AG04450 (cell line): ENCODE data around the gene CCNY. TPM values are rescaled to one million over a fixed set of nuclear protein-coding genes. Genes with fewer than 3 reads are reported as not detected.
"Not testable (repeated sequence)": the region's sequence is repeated elsewhere in the genome, so short reads cannot be mapped to it uniquely, and the experiment has no call there.

Source experiments
- CTCF ChIA-PET: fragments of 300-600, 350-600 bp; formaldehyde crosslinking; extraction: SDS; loops from one replicate; lab custom pipeline; 2022; ENCODE audit warnings: antibody characterized with exemption, inconsistent platforms; lab: Charles Lee
- POLR2A ChIA-PET: fragments of 350-600 bp; formaldehyde crosslinking; extraction: SDS; loops from one replicate; lab custom pipeline; 2021; ENCODE audit warnings: antibody characterized with exemption, inconsistent platforms; lab: Yijun Ruan, JAX
- DNase-seq: peaks from one replicate; pipeline ENCODE4 v3.0.0-alpha.2; 2011; ENCODE audit warnings: low read depth, low spot score
- H3K27ac ChIP-seq: one replicate; pipeline ENCODE4 v1.5.1; 2012; ENCODE audit warnings: low read depth, low read length, control low read depth
- H3K27me3 ChIP-seq: one replicate; pipeline ENCODE4 v1.6.0; 2012; ENCODE audit warnings: low read length; ENCODE audit not compliant: control insufficient read depth, insufficient read depth
- H3K4me3 ChIP-seq: 2 replicates; pipeline ENCODE4 v1.5.1; 2011; ENCODE audit warnings: mild to moderate bottlenecking, low read depth, low read length, control low read depth
- H3K9me3 ChIP-seq: 2 replicates; pipeline ENCODE4 v1.5.1; 2012; ENCODE audit warnings: low read length; ENCODE audit not compliant: control insufficient read depth, insufficient read depth
- CTCF ChIP-seq: IDR thresholded peaks from 2 replicates; pipeline ENCODE4 v1.5.1; 2011; ENCODE audit warnings: low read depth, low read length, control low read depth, inconsistent platforms
- polyA plus RNA-seq: library from polyadenylated mRNA; depleted of rRNA; stranded (reverse); fragments of >200 nt; gene quantifications from 2 replicates; pipeline ENCODE4 v1.2.3, GENCODE V29; 2011

The CCNY gene
- polyA plus RNA-seq, 1 experiment: 90.2 TPM

DNA sequence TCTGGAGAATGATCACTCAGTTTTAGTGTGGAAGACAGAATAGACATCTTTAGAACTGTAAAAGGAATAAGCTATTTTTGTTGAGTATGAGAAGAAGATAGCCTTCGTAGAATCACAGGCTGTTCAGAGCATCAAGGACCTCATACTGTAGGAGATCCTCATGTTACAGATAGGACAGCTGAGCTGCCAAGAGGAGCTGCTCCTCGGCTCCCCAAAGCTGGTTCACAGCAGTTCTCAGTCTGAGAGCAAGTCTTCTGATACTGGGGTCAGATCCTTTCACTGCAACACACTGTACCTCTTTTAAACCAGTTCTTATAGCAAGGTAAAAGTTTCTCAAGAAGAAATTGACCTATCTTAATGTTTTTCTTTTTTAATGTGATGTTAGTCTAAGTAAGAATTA lies 17.1 kb downstream of the CCNY start:
- no peak for TF ChIP-seq CTCF
- CTCF ChIA-PET: interaction anchor here (1.2 to 1.9 kb wide), 2 partner anchors 7 to 21 kb away, joined by 4 read pairs; no protein-coding TSS in a partner anchor

GRCh38 chr10:35353805-35354204 lies 17.5 kb downstream of the CCNY start:
- H3K27ac ChIP-seq: no peak overlapping the region
- no peak for TF ChIP-seq CTCF
- ChIA-PET POLR2A (no interaction called here), CTCF (interaction anchor here (1.2 to 1.9 kb wide), 2 partner anchors 8 to 21 kb away, joined by 4 read pairs; no protein-coding TSS in a partner anchor)
- H3K27me3 ChIP-seq: no peaks in the 10 kb centered on the region
- no peak overlapping the region for H3K4me3 ChIP-seq
- DNase-seq: no peak
- no peaks in the 10 kb centered on the region for H3K9me3 ChIP-seq

More for the DNA sequence above, 17.1 kb downstream of the CCNY start:
- H3K27ac ChIP-seq: no peak overlapping the region
- H3K27me3 ChIP-seq: no peaks in the 10 kb centered on the region
- POLR2A ChIA-PET: no interaction called here
- no peaks in the 10 kb centered on the region for H3K9me3 ChIP-seq
- DNase-seq: no peak
- H3K4me3 ChIP-seq: no peak overlapping the region

DNA sequence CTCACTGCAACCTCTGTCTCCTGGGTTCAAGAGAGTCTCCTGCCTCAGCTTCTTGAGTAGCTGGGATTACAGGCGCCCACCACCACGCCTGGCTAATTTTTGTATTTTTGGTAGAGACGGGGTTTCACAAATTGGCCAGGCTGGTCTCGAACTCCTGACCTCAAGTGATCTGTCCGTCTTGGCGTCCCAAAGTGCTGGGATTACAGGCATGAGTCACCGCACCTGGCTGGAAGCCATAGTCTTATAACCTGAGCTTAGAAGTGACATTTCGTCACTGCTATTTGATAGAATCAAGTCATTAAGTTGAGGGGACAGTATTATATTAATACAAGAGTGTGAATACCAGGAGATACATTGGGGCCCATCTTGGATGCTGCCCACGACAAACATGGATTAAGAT lies 17.9 kb downstream of the CCNY start:
- DNase-seq, H3K27me3 ChIP-seq, H3K9me3 ChIP-seq, POLR2A ChIA-PET, H3K4me3 ChIP-seq, H3K27ac ChIP-seq: not testable (repeated sequence)
- CTCF ChIA-PET: interaction anchor here (1.2 to 1.9 kb wide), 2 partner anchors 8 to 21 kb away, joined by 4 read pairs; no protein-coding TSS in a partner anchor

DNA sequence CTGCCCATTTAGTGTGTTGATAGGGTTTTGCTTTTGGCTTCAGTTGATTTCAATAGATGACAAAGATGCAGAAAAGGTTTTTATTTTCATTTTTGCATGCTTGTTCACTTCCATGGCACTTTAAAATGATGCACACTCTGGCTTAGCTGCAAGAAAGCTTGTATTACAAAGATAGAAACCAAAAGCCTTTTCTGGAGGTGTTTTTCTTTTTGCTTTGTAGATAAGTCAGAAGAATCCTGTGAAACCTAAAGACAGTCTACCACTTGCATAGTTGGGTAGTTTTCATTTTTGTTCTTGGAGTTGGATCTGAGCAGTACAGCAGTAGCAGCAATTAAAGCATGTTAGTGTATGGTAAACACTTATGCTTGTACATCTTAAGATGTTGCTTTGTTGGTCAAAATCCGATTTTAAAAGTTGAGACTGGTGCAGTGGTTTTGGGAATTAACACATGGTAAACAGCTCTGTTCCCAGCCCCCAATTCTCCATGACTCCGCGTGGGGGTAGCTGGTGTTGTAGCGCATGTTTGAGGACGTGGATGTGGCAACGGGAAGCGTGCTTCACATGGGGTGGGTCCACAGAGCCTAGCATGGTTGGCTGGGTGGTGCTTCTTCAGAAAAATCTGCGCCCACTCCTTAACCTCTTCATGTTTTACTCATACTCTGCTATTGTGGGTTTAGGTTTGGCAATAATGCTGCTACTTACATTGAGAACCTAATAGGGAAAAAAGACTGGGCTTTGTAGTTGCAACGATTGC lies 19.8 kb downstream of the CCNY start:
- TF ChIP-seq CTCF: no peak
- Histone ChIP-seq H3K27ac (no peak overlapping the region), H3K27me3 (no peaks in the 10 kb centered on the region), H3K4me3 (no peak overlapping the region), H3K9me3 (no peaks in the 10 kb centered on the region)
- ChIA-PET POLR2A (no interaction called here), CTCF (interaction anchor here (1.3 kb wide), 1 partner anchor 207 kb away, joined by 7 read pairs; no protein-coding TSS in a partner anchor)
- DNase-seq: no peak

DNA sequence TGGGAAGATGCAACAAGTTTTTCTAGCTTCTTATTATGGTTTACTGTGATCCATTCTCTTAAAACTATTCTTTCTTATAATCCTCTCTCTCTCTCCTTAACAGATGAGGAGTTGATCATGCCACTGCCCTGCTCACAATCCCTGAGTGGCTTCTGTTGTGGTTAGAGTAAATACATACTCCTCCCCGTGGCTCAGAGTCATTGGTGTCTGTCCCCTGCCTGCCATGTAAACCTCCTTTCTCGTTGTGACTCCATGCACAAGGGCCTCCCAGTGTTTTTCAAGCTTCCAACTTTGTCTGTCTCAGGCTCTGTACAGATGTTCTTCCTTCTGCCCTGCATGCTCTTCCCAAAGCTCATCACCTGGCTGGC lies 20.4 kb downstream of the CCNY start:
- POLR2A ChIA-PET: no interaction called here
- no peak overlapping the region for H3K27ac ChIP-seq

More for the DNA sequence above, 20.4 kb downstream of the CCNY start:
- DNase-seq: no peak
- CTCF ChIA-PET: interaction anchor here (1.3 kb wide), 1 partner anchor 206 kb away, joined by 7 read pairs; no protein-coding TSS in a partner anchor
- Histone ChIP-seq H3K9me3 (no peaks in the 10 kb centered on the region), H3K27me3 (no peaks in the 10 kb centered on the region), H3K4me3 (no peak overlapping the region)
- TF ChIP-seq CTCF: no peak
